K562 treated with DMSO at 1 percent for 12 hours (cell line): ENCODE results near the gene GOLGA6L10. TPM values are rescaled to one million over a fixed set of nuclear protein-coding genes. Genes with fewer than 3 reads are reported as not detected.

Source experiments
- total RNA-seq: library from RNA; unstranded; fragments of 300-600 nt; gene quantifications from 2 replicates; pipeline ENCODE4 v1.2.3, GENCODE V29; 2022; ENCODE audit not compliant: insufficient read depth

GOLGA6L10 gene, protein sequence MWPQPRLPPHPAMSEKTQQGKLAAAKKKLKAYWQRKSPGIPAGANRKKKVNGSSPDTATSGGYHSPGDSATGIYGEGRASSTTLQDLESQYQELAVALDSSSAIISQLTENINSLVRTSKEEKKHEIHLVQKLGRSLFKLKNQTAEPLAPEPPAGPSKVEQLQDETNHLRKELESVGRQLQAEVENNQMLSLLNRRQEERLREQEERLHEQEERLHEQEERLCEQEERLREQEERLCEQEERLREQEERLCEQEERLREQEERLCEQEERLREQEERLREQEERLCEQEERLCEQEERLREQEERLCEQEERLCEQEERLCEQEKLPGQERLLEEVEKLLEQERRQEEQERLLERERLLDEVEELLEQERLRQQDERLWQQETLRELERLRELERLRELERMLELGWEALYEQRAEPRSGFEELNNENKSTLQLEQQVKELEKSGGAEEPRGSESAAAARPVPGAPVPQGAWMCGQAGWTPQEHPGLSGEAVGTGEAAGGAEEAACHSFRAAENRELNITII
- 2.2 TPM in 1 of 2 replicates, not detected in the other for total RNA-seq

DNA sequence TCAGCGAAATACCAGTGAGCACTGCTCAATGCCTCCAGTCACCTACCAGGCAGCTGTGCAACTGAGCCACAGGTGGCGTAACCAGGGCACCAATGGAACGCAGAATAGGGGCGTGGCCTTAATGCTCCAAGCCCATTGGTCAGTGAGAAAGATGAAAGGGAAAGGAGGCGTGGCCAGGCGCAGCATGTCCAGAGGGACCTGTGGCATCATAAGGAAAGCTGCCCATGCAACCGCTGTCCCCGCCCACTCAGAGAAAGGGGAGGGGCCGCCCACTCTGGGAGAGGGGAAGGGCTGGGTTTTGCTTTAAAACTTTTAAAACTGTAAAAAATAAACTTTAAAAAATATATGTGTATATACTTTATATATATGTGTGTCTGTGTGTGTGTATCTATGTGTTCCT is at the start of gene GOLGA6L10:
Gene GOLGA6L10, minus strand, starts transcription at position 101 of the 400 bp plus-strand sequence. Its CDS starts 100 bp downstream, at position 1.

Other genes with a start within 250 kb of the GOLGA6L10 start
- 9.4 and 11.8 TPM in 2 replicates for gene EFL1, start 86.7 kb downstream of the GOLGA6L10 start, total RNA-seq
- gene SAXO2, start 86.7 kb downstream of the GOLGA6L10 start, total RNA-seq: 5.9 and 7.2 TPM in 2 replicates
- gene GOLGA6L9, start 80.3 kb upstream of the GOLGA6L10 start, total RNA-seq: 1.4 and 4.1 TPM in 2 replicates
- 7,294 and 9,274 TPM in 2 replicates for gene RPS17, start 191.0 kb upstream of the GOLGA6L10 start, total RNA-seq